ENCODE data around the gene ADAMTS5.

ADAMTS5 gene

DNA sequence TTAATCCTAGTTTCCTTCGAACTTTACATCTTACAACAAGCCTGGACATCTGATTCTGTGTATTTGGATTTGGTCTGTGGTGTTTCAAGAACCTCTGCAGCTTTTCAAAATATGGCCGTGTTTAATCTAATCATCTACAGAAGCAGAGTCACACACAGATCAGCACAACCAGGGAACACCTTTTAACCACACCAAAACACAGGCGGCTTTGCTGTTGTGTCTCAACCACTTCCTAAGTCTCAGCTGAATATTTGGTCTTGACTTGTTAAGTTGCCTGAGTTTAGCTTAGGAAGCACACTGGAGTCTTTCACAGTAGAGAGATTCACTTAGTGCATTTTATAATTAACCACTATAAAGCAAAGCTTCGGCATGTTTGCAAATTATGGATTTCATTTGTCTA lies 17.1 kb downstream of the ADAMTS5 start:
- DNase-seq (ENCODE audit: low read depth in 4 of 4, low spot score in 1 of 4), result no peak

DNA sequence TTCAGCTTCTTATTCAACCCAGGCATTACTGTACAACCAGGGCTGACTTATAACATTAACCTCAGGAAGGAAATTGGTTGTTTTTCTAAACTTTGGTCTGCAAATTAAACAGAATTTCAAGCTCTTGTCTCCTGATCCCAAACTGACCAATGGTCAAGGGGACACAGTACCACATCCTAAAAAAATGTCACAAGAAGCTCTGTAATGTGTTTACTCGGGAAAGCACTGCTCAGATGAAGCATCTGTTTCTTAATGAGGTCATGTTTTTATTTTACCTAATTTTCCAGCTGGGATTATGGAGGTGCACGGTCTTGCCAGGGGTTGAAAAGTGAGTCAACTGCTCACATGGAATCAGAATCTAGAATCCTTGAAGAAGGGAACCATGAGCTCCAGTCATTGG lies 18.7 kb downstream of the ADAMTS5 start:
- DNase-seq (ENCODE audit: low read depth in 4 of 4, low spot score in 1 of 4), result no peak

DNA sequence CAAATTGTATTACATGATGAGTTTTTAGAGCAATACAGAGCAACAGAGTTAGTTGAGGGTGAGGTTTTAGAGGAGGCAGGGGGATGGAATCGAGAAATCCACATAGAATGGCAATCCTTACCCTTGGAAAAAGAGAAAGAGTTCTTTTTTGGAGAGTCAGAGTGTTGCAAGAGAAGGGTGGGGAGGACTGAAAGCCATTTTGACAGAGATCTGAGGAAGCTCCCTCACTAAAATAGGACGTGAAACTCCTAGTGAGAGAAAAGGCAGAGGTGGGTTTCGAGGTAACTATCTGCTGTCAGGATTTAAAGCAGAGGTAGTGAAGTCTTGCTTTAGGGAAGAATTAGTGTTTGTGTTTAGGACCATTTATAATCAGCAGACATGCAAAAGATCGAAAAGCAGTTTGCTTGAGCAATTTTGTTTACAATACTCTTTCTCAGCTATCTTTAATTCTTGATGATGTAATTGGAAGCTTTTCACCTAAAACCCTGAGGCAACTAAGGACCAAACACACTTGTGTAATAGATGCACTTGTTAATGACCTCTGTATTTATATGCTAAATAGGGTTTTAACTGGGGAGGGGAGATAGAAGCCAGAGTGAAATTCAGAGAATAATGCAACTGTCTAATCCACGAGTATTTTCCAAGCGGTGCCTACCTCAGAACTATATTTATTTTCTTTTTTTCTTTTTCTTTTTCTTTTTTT lies 20.0 kb downstream of the ADAMTS5 start:
- no peak for DNase-seq (ENCODE audit: low read depth in 4 of 4, low spot score in 1 of 4)

DNA sequence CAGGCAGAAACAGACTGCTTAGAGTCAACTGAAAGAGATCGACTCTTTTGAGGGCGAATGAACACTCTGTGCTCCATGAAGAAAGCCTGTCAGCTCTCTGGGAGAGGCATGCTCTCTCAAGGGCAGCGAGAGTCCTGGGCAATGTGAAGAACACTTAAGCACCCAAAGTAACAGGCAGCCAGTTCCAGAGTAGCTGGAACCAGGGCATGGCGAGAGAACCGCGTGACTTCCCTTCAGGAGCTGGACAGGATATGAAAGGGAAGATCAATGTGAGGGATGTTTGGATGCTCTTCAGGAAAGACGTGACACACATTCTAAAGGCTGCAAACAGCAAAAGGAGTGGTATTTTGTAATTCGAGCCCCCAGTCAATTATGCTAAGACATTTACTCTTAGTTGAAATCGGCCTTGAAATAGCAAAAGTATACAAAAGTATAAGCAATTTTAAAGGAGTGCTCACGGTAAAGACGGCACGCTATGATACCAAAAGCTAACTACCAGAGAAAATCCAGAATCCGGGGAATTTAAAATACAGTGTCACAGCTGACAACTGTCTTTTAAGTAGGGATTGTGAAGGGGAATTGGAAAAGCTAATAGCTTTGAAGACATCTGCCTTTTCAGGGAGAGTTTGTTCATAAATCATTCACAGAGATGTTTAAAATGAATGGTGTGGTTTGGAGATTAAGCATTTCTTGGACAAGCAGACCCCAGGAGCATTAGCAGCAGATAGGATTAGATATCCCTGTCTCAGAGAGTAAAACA lies 20.8 kb downstream of the ADAMTS5 start:
- DNase-seq (ENCODE audit: low read depth in 4 of 4, low spot score in 1 of 4), result no peak

DNA sequence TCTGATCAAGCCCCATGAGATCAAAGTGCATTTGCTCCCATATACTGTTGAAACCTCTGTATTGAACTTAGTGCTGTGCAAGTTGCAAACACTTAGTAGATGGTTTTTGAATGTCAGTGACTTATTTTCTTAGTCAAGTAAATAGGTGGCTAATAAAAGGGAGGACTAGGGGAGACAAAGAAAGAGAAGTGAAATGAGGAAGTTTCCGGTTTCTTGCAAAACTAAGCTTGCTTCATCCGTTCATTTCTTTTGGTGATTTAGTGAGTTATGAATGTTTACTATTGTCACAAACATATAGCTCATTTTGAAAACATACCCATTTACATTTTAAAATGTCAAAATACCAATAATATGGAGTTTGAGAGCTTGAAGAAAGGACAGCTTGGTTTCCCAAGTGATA lies 23.0 kb downstream of the ADAMTS5 start:
- no peak for DNase-seq (ENCODE audit: low read depth in 4 of 4, low spot score in 1 of 4)

DNA sequence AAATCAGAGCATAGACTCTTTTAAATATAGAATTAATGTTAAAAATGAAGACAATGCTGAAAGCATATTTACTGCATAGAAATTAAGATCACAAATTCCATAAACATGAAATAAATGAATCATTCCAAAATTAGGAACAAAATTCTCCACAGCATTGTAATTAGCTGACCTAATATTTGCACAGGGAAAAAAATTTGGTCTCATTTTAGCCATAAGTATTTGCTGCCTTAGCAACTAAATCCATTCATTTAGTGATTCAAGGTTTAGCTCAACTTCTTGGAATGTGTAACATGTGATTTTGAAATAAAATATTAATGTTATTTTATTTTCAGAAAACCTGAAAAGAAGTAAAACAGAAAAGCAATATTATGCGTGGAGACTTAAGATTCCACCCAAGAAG lies 25.5 kb downstream of the ADAMTS5 start:
- DNase-seq (ENCODE audit: low read depth in 4 of 4, low spot score in 1 of 4), result no peak

DNA sequence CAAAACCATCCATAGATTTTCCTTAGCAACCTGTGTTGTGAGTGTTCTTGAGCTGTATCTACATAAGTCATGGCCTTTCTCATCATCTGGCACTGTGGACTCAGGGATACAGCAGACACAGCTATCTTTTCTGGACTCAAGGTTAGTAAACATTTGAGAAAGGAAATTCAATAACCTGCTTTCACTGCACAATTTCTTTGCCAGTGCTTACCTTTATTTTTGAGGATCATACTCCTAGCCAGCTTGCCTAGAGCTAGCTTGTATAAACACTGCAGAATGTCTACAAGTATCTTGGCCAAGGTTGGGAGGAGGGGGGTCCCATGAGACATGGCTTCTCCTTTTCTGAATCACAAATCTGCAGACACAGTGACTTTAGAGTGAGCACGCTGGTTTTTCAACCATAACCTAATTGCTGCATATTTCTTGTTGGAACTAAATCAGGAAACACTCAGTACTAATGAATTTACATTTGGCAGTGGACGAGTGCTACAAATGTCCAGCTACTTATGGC lies 27.2 kb downstream of the ADAMTS5 start:
- DNase-seq (ENCODE audit: low read depth in 4 of 4, low spot score in 1 of 4), result no peak

DNA sequence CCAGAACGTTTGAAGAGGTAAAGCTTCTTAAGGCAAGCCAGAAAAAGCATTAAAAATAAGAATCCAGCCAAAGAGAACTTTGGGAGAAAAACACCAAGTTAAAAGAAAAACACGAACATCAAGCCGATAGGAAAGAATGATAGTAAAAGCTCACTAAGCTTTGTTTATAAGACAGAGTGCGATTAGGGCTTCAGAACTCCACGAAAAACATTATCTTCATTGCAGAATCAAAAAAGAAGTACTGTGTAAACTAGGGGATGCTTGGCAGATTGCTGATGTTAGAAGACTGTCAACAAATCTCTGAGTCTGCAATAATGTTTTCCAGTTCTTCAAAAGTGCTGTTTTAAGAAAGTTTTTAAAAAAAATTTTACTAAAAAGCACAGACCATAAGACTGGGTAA lies 30.2 kb downstream of the ADAMTS5 start:
- DNase-seq (ENCODE audit: low read depth in 4 of 4, low spot score in 1 of 4), result no peak

DNA sequence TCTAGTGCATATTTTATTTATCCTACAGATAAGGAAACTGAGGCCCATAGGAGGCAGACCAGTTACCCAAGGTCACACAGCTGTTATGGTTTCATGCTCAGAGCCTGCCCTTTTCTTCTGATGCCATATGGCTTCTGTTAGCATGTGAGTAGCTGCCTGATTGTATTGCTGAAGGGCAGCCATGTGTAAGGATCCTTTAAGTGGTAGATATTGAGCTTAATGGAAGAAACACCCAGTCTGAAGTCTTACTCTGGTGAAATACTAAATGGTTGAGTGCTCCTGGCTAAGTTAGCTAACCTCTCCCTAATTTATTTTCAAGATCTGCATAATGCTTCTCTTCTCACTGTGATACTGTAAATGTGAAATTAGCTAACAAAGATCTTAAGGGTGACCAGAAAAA lies 30.9 kb downstream of the ADAMTS5 start:
- DNase-seq (ENCODE audit: low read depth in 4 of 4, low spot score in 1 of 4), result no peak

DNA sequence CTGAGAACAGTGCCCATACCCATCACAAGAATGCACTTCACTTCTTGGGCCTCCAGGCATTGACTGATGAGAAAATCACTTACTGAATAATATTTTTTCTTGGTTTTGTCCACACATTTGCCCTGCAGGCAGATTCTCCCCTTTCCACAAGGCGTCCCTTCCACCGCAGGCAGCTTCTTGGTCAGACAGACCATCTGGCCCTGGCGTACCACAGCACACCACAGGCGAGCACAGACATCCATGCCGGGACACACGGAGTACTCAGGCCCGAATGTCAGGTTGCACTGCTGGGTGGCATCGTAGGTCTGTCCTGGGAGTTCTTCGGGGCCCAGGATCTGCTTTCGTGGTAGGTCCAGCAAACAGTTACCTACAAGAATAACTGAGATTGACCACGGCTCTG lies 32.5 kb downstream of the ADAMTS5 start:
- DNase-seq (ENCODE audit: low read depth in 4 of 4, low spot score in 1 of 4), result no peak

DNA sequence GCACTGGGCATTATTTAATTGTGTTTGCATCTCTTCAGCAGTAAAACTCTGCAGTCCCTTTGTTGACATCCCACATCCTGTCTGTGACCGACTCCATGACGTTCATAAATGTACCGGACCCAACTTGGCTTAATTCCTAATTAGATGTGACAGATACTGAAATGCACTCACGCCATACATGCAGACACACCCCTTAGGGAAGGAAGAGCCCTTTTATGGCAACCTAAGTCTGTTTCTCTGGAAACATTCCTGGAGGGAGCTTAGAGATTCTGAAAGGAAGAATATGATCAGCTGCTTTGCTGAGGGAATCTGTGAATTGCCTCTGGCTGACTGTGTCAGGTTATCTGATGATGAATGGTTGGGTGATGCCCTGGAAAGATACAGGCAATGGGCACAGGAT lies 33.4 kb downstream of the ADAMTS5 start:
- DNase-seq (ENCODE audit: low read depth in 4 of 4, low spot score in 1 of 4), result no peak

DNA sequence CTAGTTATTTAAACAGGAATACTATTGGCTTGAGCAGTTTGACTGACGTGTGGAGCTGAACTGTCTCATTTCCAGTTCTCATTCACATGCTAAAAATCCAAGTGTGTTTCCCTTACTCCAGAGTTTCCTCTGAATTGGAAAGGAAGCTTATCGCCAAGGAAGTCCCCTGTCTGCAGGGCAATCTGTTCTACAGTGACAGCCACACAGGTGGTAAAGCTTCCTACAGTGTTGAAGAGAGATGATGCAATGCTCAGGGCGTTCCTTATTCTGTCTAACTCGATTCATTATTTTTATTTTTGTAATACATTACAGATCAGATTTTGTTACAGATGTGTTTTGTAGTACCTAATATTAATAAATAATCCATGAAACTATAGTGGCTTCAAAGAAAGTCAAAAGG lies 41.3 kb downstream of the ADAMTS5 start:
- DNase-seq (ENCODE audit: low read depth in 4 of 4, low spot score in 1 of 4), result no peak

DNA sequence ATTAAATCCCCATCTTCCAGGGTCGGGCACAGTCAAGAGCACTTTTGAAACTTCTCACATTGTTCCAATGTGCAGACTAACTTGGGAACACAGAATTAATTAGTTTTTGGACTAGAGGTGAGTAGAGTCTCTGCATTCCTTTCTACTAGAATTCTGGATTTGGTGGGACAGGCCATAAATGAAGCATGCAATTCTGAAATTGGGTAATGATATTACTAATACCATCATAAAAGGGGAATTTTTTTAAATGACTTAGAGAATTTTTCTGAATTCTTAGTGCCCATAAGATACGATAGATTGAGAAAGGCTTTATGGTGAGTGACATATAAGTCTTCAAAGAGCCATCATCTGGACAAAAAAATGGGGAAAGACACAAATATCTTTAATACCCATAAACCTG lies 41.8 kb downstream of the ADAMTS5 start:
- DNase-seq (ENCODE audit: low read depth in 4 of 4, low spot score in 1 of 4), result no peak

DNA sequence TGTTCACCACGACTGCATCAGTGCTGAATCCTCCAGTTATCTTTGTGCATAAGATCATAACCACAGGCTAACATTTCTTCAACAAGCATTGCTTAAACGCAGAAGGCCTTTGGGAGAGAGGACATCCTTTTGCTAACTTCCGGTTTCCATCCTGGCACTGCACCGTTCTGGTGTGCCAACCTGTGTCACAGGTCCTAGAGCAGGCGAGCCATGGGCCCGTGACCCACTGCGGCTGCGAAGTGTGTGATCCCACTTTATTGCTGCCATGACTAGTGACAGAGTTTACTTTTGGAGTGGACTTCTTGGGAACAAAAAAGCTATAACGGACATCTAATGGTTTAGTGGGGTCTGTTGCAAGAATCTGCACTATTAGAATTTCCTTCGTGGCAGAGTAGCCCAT lies 42.9 kb downstream of the ADAMTS5 start:
- no peak for DNase-seq (ENCODE audit: low read depth in 4 of 4, low spot score in 1 of 4)

DNA sequence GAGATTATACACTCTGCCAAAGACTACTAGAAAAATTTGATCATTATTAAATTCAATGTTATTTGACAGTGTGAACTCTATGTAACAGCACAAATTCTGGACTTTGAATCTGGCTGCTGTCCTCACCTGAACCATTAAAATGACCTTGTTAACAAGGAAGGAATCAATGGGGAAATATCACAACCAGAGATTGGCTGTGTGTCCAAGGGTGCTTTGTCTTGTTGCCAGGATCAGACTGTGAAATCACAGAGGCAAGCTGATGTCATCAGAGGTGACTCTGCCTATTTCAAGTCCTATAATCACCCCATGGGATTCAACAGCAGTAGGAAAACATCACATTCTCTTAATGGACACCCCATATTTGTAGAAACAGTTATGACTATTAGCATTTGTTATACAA lies 46.8 kb downstream of the ADAMTS5 start:
- DNase-seq (ENCODE audit: low read depth in 4 of 4, low spot score in 1 of 4), result no peak

DNA sequence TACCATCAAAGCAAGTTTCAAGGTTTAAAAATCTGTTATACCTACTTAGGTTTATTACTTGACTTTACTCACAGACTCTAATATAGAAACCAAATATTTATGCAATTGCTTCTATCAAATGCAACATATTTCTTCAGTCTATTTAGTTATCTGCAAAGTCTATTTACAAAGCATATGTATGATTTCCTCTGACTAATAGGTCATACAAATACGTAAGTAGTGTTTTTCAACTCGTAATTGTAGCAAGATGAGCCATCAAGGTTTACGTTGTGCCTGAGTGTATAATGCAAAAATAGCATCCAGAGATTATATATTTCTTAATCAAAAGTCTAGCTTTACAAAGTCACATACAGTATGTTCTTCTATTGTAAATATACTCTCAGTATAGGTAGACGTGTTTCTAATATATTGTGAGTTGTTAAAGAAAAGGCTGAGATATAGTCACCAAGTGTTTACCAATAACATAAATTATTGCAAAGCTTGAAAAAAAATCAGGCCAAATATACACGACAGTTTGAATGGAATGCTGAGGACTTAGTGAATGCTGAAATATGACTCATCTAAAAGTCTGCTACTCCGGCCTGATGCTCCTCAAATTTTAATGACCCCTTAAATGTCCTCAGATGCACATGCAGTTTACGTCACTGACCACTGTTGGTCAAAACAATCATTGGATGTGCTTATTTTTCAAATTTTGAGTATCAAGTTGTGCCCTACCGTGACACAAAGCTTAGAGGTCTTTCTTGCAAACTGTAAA lies 48.4 kb downstream of the ADAMTS5 start:
- no peak for DNase-seq (ENCODE audit: low read depth in 4 of 4, low spot score in 1 of 4)

DNA sequence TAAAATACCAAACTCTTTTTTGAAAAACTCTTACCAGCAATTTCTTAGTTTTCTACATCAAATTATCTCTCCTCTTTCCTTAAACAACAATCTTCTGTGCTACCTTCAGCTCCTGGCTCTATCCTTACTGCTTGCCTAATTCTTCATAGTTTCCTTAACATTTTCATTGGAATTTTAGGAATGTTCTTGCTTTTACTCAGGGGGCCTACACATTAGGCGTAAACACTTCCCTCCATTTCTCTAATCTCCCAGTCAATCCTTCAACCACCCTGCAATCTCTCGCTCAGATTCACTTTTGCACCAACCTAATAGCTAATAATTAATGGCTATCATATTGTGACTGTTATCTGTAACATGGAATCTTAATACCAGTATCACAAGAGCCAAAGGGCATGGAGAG lies 50.1 kb downstream of the ADAMTS5 start:
- no peak for DNase-seq (ENCODE audit: low read depth in 4 of 4, low spot score in 1 of 4)

DNA sequence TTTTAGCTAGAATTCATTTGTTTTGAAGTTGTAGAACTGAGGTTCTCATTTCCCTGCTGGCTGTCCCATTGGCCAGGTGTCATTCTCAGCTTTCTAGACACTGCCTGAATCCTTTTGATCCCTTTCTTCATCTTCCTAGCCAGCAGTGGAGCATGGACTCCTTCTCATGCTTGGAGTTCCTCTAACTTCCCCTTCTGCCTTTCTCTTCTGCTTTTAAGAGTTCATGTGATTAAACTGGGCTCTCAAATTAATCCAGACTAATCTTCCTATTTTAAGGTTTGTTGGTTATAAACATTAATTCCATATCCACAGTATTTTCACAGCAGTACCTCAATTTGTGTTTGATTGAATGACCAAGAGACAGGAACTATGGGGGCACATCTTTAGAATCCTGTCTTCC lies 52.3 kb downstream of the ADAMTS5 start:
- no peak for DNase-seq (ENCODE audit: low read depth in 4 of 4, low spot score in 1 of 4)

DNA sequence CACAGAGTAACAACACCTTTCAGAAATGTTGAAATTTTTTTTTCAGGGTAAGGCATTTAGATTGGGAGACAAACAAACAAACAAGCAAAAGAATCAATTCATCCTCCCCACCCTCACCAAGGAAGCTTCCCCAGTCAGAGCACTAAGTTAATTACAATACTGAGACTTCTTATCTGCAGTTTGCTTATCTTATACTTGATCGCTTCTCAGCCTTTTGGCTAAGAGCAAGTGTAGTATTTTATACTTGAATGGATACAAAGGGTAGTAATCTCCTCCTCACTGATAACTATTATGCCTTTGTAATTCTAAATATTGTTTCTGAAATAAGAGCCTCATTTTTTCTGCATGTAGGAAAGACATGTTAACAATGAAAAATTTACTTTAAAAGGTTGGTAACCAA lies 54.4 kb downstream of the ADAMTS5 start:
- no peak for DNase-seq (ENCODE audit: low read depth in 4 of 4, low spot score in 1 of 4)

DNA sequence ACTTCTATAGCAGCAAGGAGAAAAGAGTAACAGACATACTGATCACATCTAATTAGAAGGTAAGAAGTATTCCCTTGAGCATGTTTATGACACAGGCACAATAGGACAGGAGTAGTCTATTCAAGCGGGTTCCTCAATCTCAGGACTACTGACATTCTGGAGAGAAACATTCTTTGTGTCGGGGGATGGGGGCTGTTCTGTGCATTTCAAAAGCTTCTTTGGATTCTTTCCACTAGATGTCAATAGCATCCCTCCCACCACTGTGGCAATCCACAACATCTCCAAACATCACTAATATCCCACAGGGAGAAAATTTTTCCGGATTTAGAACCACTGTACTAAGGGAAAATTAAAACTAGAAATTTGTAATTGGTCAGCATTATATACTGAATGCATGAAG lies 56.9 kb downstream of the ADAMTS5 start:
- DNase-seq (ENCODE audit: low read depth in 4 of 4, low spot score in 1 of 4), result no peak

DNA sequence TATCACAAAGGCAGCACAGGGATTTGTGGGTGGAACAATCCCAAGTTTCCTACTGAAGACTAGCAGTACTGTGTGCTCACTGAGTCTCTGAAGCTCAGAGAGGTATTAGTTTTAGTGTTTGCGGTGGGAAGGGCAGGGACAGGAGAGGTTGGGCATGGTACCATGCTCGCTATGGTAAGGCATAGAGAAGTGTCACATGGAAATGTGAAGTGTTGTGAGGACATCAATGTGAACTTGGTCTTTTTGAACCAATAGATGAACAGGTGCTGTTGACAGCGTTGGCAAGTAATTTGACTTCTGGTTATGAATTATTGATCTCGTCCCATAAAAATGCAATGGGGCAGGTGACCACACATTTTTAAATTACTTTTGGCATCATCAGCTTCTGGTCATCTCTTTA lies 65.9 kb downstream of the ADAMTS5 start:
- no peak for DNase-seq (ENCODE audit: low read depth in 4 of 4, low spot score in 1 of 4)

DNA sequence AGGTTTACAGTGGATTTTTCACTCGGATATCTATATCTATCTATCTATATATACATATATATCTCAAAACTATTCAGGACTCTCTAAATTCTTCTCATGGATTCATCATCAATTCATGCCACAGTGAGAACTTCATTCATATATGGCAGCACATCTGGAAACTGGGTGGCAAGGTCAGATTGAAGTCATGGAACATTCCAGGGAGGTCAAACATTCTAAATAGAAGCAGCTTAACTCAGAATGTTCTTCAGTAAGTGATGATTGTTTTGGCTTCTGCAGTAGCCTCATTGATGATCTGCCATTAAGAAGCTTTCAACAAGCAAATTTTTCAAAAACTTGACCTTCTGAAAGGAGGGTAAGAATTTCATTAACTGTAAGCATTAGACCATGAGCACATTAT lies 74.7 kb downstream of the ADAMTS5 start:
- no peak for DNase-seq (ENCODE audit: low read depth in 4 of 4, low spot score in 1 of 4)
